ENCODE results near the gene GAREM1. TPM values are rescaled to one million over a fixed set of nuclear protein-coding genes. Genes with fewer than 3 reads are reported as not detected.

Gene GAREM1
- total RNA-seq, 1 experiment from 2014 or later, result 21.4 TPM

DNA sequence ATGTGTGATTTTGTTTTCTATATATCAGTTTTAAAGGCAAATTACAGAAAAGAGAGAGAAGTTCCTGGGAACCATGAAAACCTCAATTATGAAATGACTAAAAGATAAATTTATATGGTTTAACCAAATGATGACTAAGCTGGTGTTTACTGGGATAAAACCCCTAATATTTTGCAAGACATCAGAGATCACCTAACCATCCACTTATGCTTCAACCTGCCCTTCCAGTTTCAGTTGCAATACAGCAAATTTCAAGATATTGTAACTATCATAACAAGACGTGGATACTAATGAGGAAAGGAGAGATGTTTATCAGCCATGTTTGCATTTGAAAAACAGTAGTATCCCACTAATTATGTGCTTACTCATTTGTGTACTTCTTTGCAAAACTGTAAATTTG is 108.2 kb downstream of the GAREM1 start:
- no TSS peak for BruUV-seq (replicated peaks)
- peak; percentile 71 for DNase-seq (ENCODE audit: unreplicated experiment)
- peak overlapping the region; percentile 75 for H3K27ac Mint-ChIP-seq (ENCODE audit: low read depth, unreplicated experiment)
- ChIA-PET POLR2A (interaction anchor here (0.6 to 2.6 kb wide), 6 partner anchors 11 to 107 kb away, joined by 3 to 15 read pairs (median 4); partner anchors contain the start of gene GAREM1), CTCF (no interaction called here)
- intact Hi-C loops (cut with micrococcal nuclease), result no loop called here
- no peaks in the 10 kb centered on the region for H3K9me3 Mint-ChIP-seq (ENCODE audit: unreplicated experiment)
- H3K27me3 Mint-ChIP-seq (ENCODE audit: insufficient read depth, unreplicated experiment), result no peaks in the 10 kb centered on the region
- no peak overlapping the region for H3K4me3 Mint-ChIP-seq (ENCODE audit: unreplicated experiment)
- TF ChIP-seq, protein P1, sequence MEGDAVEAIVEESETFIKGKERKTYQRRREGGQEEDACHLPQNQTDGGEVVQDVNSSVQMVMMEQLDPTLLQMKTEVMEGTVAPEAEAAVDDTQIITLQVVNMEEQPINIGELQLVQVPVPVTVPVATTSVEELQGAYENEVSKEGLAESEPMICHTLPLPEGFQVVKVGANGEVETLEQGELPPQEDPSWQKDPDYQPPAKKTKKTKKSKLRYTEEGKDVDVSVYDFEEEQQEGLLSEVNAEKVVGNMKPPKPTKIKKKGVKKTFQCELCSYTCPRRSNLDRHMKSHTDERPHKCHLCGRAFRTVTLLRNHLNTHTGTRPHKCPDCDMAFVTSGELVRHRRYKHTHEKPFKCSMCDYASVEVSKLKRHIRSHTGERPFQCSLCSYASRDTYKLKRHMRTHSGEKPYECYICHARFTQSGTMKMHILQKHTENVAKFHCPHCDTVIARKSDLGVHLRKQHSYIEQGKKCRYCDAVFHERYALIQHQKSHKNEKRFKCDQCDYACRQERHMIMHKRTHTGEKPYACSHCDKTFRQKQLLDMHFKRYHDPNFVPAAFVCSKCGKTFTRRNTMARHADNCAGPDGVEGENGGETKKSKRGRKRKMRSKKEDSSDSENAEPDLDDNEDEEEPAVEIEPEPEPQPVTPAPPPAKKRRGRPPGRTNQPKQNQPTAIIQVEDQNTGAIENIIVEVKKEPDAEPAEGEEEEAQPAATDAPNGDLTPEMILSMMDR (IDR thresholded peaks at IDR 0.05; ENCODE audit: unreplicated experiment), result no peak
- H3K36me3 Mint-ChIP-seq (ENCODE audit: insufficient read depth, unreplicated experiment), result no peaks in the 10 kb centered on the region
- H3K4me1 Mint-ChIP-seq (ENCODE audit: insufficient read depth, unreplicated experiment), result peaks cover 39% of the 10 kb centered on the region

GRCh38 chr18:32360682-32361345 is 109.9 kb downstream of the GAREM1 start:
- DNase-seq (ENCODE audit: unreplicated experiment), result no peak
- Mint-ChIP-seq H3K27ac (ENCODE audit: low read depth, unreplicated experiment) (no peak overlapping the region), H3K4me3 (ENCODE audit: unreplicated experiment) (no peak overlapping the region), H3K9me3 (ENCODE audit: unreplicated experiment) (no peaks in the 10 kb centered on the region), H3K27me3 (ENCODE audit: insufficient read depth, unreplicated experiment) (no peaks in the 10 kb centered on the region), H3K4me1 (ENCODE audit: insufficient read depth, unreplicated experiment) (peaks cover 27% of the 10 kb centered on the region), H3K36me3 (ENCODE audit: insufficient read depth, unreplicated experiment) (no peaks in the 10 kb centered on the region)
- TF ChIP-seq, protein P1 (IDR thresholded peaks at IDR 0.05; ENCODE audit: unreplicated experiment), result no peak
- ChIA-PET CTCF (no interaction called here), POLR2A (interaction anchor here (0.9 kb wide), 1 partner anchor 23 kb away, joined by 3 read pairs; no protein-coding TSS in a partner anchor)
- BruUV-seq (replicated peaks), result no TSS peak
- intact Hi-C loops (cut with micrococcal nuclease), result no loop called here

DNA sequence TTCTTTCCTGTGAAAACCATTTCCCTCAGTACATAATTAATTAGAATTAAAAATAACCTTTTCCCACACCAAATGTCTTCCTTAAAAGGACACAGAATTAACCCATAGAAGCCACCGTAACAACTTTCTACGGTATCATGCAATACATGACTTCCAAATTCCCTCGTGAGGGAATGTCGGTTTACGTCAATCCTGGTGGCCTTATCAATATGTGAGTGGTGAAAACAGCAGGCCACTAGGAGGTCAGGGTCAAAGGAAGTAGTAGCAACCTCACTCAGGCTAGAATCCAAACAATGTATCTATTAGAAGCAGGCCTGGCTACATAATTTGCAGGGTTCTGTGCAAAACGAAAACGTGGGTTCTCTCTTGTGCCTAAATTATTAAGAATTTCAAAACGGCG is 112.2 kb downstream of the GAREM1 start:
- Mint-ChIP-seq H3K27me3 (ENCODE audit: insufficient read depth, unreplicated experiment) (no peaks in the 10 kb centered on the region), H3K4me1 (ENCODE audit: insufficient read depth, unreplicated experiment) (peaks cover 30% of the 10 kb centered on the region), H3K4me3 (ENCODE audit: unreplicated experiment) (no peak overlapping the region), H3K36me3 (ENCODE audit: insufficient read depth, unreplicated experiment) (no peaks in the 10 kb centered on the region), H3K27ac (ENCODE audit: low read depth, unreplicated experiment) (no peak overlapping the region), H3K9me3 (ENCODE audit: unreplicated experiment) (no peaks in the 10 kb centered on the region)
- intact Hi-C loops (cut with micrococcal nuclease), result no loop called here
- BruUV-seq (replicated peaks), result no TSS peak
- TF ChIP-seq, protein P1 (IDR thresholded peaks at IDR 0.05; ENCODE audit: unreplicated experiment), result no peak
- ChIA-PET CTCF (interaction anchor here (0.7 kb wide), 3 partner anchors 13 to 129 kb away, joined by 3 read pairs; no protein-coding TSS in a partner anchor), POLR2A (interaction anchor here (0.9 to 1.6 kb wide), 4 partner anchors 8 to 40 kb away, joined by 3 to 6 read pairs (median 4); no protein-coding TSS in a partner anchor)
- DNase-seq (ENCODE audit: unreplicated experiment), result no peak

DNA sequence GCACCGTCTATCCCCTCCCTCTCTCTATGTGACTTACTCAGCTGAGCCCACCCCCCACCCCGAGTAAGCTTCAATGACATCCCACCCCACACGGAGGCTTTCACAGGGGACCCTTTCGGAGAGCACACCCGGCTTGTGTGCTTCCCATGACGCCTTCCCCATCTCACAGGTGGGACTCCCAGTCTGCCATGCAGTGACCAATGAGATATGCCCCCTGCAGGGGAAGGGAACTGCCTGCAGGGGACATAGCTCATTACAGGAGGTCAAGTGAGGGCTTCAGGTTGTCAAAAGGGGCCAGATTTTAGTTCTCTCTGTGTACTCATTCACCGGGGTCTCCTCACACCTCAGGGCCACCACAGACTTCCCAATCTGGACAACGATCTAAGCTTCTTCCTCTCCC is 112.6 kb downstream of the GAREM1 start:
- POLR2A ChIA-PET, result interaction anchor here (0.8 to 1.6 kb wide), 5 partner anchors 9 to 42 kb away, joined by 3 to 6 read pairs (median 3); no protein-coding TSS in a partner anchor
- no peaks in the 10 kb centered on the region for H3K27me3 Mint-ChIP-seq (ENCODE audit: insufficient read depth, unreplicated experiment)

More for the DNA sequence above, 112.6 kb downstream of the GAREM1 start:
- CTCF ChIA-PET, result interaction anchor here (0.7 to 1.1 kb wide), 4 partner anchors 10 to 129 kb away, joined by 3 read pairs; no protein-coding TSS in a partner anchor
- peaks cover 30% of the 10 kb centered on the region for H3K4me1 Mint-ChIP-seq (ENCODE audit: insufficient read depth, unreplicated experiment)
- DNase-seq (ENCODE audit: unreplicated experiment), result no peak
- TF ChIP-seq, protein P1 (IDR thresholded peaks at IDR 0.05; ENCODE audit: unreplicated experiment), result no peak
- no peak overlapping the region for H3K4me3 Mint-ChIP-seq (ENCODE audit: unreplicated experiment)
- H3K36me3 Mint-ChIP-seq (ENCODE audit: insufficient read depth, unreplicated experiment), result no peaks in the 10 kb centered on the region
- H3K9me3 Mint-ChIP-seq (ENCODE audit: unreplicated experiment), result no peaks in the 10 kb centered on the region
- H3K27ac Mint-ChIP-seq (ENCODE audit: low read depth, unreplicated experiment), result no peak overlapping the region
- no TSS peak for BruUV-seq (replicated peaks)
- intact Hi-C loops (cut with micrococcal nuclease), result no loop called here
